Esophagus squamous epithelium (tissue), 4 donors: ENCODE results near the gene KIF2A.

Source experiments
- POLR2A ChIP-seq, 4 donors: fragments of 450-650 bp; IDR thresholded peaks; one replicate each; pipeline ENCODE4 v1.6.1; 2017; ENCODE audit warnings: antibody characterized with exemption in 4 of 4, mild to moderate bottlenecking in 4 of 4, moderate library complexity in 3 of 4
- TF ChIP-seq, protein P1 (sequence below), 6 experiments: fragments of 450-650 bp in 4 of 6; fragments of 200-600 bp in 2 of 6; sonication (generic) in 2 of 6; IDR thresholded peaks; one replicate each; pipeline ENCODE4 v1.5.1; 2016 to 2019; ENCODE audit warnings: antibody characterized with exemption in 6 of 6, mild to moderate bottlenecking in 4 of 6, moderate library complexity in 4 of 6

DNA sequence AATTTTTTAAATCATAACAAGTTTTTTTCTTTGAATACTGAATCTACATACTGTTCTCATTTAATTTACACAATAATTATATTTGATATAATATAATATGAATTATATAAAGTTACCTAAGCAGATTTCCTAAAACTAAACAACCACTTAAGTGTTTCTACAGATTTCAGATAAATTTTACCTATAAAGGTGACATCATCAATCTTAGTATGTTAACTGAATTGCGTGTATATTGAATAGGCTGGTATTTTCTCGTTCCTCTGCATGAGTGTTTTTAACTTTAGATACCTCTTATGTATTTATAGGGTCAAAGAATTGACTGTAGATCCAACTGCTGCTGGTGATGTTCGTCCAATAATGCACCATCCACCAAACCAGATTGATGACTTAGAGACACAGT is 67.4 kb downstream of the KIF2A start:
- TF ChIP-seq, protein P1, sequence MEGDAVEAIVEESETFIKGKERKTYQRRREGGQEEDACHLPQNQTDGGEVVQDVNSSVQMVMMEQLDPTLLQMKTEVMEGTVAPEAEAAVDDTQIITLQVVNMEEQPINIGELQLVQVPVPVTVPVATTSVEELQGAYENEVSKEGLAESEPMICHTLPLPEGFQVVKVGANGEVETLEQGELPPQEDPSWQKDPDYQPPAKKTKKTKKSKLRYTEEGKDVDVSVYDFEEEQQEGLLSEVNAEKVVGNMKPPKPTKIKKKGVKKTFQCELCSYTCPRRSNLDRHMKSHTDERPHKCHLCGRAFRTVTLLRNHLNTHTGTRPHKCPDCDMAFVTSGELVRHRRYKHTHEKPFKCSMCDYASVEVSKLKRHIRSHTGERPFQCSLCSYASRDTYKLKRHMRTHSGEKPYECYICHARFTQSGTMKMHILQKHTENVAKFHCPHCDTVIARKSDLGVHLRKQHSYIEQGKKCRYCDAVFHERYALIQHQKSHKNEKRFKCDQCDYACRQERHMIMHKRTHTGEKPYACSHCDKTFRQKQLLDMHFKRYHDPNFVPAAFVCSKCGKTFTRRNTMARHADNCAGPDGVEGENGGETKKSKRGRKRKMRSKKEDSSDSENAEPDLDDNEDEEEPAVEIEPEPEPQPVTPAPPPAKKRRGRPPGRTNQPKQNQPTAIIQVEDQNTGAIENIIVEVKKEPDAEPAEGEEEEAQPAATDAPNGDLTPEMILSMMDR (IDR thresholded peaks at IDR 0.05) = no peak
- TF ChIP-seq POLR2A (IDR thresholded peaks at IDR 0.05) = no peak
